ENCODE data around the gene TMEM132D.

TMEM132D gene

DNA sequence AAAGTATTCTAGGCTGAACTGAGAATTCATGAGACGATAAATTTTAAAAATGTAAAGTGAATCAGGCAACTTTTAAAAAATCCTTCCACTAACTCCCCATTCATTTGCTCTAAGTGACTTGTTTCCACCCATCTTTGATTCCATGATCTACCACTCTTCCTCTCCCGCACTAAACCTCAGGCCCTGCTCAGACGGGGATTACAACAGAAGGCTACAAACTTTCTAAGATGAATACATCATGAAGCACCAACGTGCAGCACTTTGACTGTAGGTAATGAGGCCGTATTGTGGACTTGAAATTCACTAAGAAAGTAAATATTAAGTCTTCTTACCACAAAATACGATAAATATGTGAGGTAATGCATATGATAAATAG, 30.0 kb downstream of the TMEM132D start:
- H3K4me3 ChIP-seq (ENCODE audit: low read depth, low read length, poor library complexity, severe bottlenecking): no peak overlapping the region
- H3K9ac ChIP-seq (ENCODE audit: low read length): no peak overlapping the region
- H3F3A ChIP-seq (ENCODE audit: insufficient read depth, low read length): no peaks in the 10 kb centered on the region
- no peaks in the 10 kb centered on the region for H4K20me1 ChIP-seq (ENCODE audit: insufficient read depth, low read length)
- H3K27ac ChIP-seq (ENCODE audit: low read depth, low read length, poor library complexity, severe bottlenecking): no peak overlapping the region
- H3K9me3 ChIP-seq (ENCODE audit: low read length): no peaks in the 10 kb centered on the region
- H3K36me3 ChIP-seq (ENCODE audit: insufficient read depth, low read length): no peaks in the 10 kb centered on the region
- H3K79me2 ChIP-seq (ENCODE audit: insufficient read depth, low read length): no peaks in the 10 kb centered on the region
- H3K4me1 ChIP-seq (ENCODE audit: insufficient read depth, low read length, severe bottlenecking): no peaks in the 10 kb centered on the region
- H3K9me2 ChIP-seq (ENCODE audit: low read depth, low read length): no peaks in the 10 kb centered on the region
- H2AFZ ChIP-seq (ENCODE audit: low read length): no peak overlapping the region
- H3K27me3 ChIP-seq (ENCODE audit: insufficient read depth, low read length): no peaks in the 10 kb centered on the region
- TF ChIP-seq, protein P1, sequence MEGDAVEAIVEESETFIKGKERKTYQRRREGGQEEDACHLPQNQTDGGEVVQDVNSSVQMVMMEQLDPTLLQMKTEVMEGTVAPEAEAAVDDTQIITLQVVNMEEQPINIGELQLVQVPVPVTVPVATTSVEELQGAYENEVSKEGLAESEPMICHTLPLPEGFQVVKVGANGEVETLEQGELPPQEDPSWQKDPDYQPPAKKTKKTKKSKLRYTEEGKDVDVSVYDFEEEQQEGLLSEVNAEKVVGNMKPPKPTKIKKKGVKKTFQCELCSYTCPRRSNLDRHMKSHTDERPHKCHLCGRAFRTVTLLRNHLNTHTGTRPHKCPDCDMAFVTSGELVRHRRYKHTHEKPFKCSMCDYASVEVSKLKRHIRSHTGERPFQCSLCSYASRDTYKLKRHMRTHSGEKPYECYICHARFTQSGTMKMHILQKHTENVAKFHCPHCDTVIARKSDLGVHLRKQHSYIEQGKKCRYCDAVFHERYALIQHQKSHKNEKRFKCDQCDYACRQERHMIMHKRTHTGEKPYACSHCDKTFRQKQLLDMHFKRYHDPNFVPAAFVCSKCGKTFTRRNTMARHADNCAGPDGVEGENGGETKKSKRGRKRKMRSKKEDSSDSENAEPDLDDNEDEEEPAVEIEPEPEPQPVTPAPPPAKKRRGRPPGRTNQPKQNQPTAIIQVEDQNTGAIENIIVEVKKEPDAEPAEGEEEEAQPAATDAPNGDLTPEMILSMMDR (IDR thresholded peaks at IDR 0.05; ENCODE audit: low read length): no peak
- TF ChIP-seq EZH2 (IDR thresholded peaks at IDR 0.05; ENCODE audit: borderline replicate concordance, low read length): no peak
- no peak overlapping the region for H3K4me2 ChIP-seq (ENCODE audit: low read length)

DNA sequence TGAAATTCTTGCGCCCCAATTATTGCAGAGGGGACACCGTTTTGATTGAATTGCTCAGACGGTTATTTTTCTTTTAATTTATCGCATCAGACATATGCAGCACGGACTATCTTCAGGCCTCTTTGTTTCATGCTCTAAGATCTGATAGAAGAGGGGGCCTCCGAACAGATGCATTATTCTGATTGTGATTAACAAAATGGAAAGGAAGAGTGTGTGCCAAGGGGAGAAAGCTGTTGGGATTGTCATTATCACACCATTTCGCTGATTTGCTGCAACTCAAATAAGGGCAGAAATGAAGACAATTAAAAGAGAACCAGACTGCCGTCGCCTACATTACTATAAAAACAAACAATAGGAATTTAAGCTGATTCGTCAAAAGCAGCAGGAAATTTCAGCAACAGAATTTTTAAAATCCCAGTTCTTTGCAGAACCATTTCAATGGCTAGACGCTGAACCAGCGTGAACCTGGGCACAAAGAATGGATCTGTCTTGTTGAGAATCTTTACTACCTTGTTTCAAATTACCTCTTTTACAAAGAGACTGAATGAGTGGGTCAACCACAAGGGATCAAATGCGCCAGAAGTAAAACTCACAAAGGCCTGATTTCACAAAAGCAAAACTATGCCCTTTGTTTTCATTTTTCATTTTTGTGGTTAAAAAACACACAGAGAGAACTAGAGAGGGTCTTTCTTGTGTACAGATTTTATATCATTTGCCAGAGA, 30.6 kb downstream of the TMEM132D start:
- Histone ChIP-seq H3K79me2 (ENCODE audit: insufficient read depth, low read length) (no peaks in the 10 kb centered on the region), H4K20me1 (ENCODE audit: insufficient read depth, low read length) (no peaks in the 10 kb centered on the region), H3K9me3 (ENCODE audit: low read length) (no peaks in the 10 kb centered on the region), H3K9ac (ENCODE audit: low read length) (no peak overlapping the region), H3K4me2 (ENCODE audit: low read length) (no peak overlapping the region), H3K36me3 (ENCODE audit: insufficient read depth, low read length) (no peaks in the 10 kb centered on the region), H2AFZ (ENCODE audit: low read length) (no peak overlapping the region), H3K27me3 (ENCODE audit: insufficient read depth, low read length) (no peaks in the 10 kb centered on the region), H3K4me3 (ENCODE audit: low read depth, low read length, poor library complexity, severe bottlenecking) (no peak overlapping the region), H3K27ac (ENCODE audit: low read depth, low read length, poor library complexity, severe bottlenecking) (no peak overlapping the region), H3K9me2 (ENCODE audit: low read depth, low read length) (no peaks in the 10 kb centered on the region), H3K4me1 (ENCODE audit: insufficient read depth, low read length, severe bottlenecking) (no peaks in the 10 kb centered on the region), H3F3A (ENCODE audit: insufficient read depth, low read length) (no peaks in the 10 kb centered on the region)
- no peak for TF ChIP-seq EZH2 (IDR thresholded peaks at IDR 0.05; ENCODE audit: borderline replicate concordance, low read length)
- TF ChIP-seq, protein P1 (IDR thresholded peaks at IDR 0.05; ENCODE audit: low read length): no peak

DNA sequence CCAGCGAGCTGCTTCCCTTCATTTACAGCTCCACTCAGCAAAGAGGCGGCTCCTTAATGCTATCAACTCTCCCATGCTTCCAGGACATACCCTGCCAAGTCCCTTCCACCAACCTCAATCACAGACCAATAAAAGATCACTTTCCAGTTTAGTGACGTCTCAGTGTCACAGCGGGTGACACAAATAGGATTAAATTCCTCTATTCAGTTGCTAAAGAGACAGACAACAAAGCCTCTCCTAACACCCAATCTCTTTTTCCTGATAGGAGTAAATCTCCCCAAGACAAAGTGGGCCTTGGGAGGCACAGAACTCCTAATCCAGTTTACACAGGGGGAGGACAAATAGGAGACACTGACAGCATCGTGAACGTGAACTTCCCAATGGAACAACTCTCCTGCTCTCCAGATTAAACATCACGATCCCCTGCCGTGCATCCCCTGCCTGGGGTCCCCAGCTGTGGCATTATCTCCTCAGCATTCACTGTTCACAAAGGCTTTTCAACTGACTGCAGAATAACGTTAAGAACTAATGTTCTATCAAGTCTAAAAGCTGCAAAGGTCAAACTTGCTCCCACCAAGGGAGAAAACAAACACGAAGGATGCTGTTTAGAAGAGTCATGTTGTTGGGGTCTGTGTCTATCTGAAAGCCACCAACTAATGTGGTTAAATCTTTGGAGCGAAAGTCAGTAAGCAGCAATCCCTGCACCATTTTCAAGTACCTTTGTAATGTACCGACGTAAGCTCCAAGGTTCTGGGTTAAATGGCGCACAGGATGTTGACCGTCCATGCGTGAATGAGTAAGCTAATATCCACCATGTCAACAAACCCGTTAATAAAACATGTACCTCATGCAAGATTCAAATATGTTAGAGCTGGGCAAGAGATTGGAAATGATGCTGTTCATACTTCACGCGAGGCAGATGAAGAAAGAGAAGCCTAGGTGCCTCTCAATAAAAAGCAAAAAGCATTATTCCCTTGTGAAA, 31.5 kb downstream of the TMEM132D start:
- no peaks in the 10 kb centered on the region for H3K4me1 ChIP-seq (ENCODE audit: insufficient read depth, low read length, severe bottlenecking)
- H3F3A ChIP-seq (ENCODE audit: insufficient read depth, low read length): no peaks in the 10 kb centered on the region
- no peak overlapping the region for H3K9ac ChIP-seq (ENCODE audit: low read length)
- no peaks in the 10 kb centered on the region for H3K27me3 ChIP-seq (ENCODE audit: insufficient read depth, low read length)
- H3K79me2 ChIP-seq (ENCODE audit: insufficient read depth, low read length): no peaks in the 10 kb centered on the region
- H3K4me3 ChIP-seq (ENCODE audit: low read depth, low read length, poor library complexity, severe bottlenecking): no peak overlapping the region
- H3K9me3 ChIP-seq (ENCODE audit: low read length): no peaks in the 10 kb centered on the region
- H3K9me2 ChIP-seq (ENCODE audit: low read depth, low read length): no peaks in the 10 kb centered on the region
- H3K4me2 ChIP-seq (ENCODE audit: low read length): no peak overlapping the region
- no peaks in the 10 kb centered on the region for H4K20me1 ChIP-seq (ENCODE audit: insufficient read depth, low read length)
- H3K36me3 ChIP-seq (ENCODE audit: insufficient read depth, low read length): no peaks in the 10 kb centered on the region
- TF ChIP-seq, protein P1 (IDR thresholded peaks at IDR 0.05; ENCODE audit: low read length): no peak
- no peak for TF ChIP-seq EZH2 (IDR thresholded peaks at IDR 0.05; ENCODE audit: borderline replicate concordance, low read length)
- H3K27ac ChIP-seq (ENCODE audit: low read depth, low read length, poor library complexity, severe bottlenecking): no peak overlapping the region
- no peak overlapping the region for H2AFZ ChIP-seq (ENCODE audit: low read length)
